ENCODE data around the gene HOXA3. TPM values are rescaled to one million over a fixed set of nuclear protein-coding genes. Genes with fewer than 3 reads are reported as not detected.

Gene HOXA3
- total and polyA plus RNA-seq, 7 donors = 3.9 to 20.8 (median 10.3) TPM

DNA sequence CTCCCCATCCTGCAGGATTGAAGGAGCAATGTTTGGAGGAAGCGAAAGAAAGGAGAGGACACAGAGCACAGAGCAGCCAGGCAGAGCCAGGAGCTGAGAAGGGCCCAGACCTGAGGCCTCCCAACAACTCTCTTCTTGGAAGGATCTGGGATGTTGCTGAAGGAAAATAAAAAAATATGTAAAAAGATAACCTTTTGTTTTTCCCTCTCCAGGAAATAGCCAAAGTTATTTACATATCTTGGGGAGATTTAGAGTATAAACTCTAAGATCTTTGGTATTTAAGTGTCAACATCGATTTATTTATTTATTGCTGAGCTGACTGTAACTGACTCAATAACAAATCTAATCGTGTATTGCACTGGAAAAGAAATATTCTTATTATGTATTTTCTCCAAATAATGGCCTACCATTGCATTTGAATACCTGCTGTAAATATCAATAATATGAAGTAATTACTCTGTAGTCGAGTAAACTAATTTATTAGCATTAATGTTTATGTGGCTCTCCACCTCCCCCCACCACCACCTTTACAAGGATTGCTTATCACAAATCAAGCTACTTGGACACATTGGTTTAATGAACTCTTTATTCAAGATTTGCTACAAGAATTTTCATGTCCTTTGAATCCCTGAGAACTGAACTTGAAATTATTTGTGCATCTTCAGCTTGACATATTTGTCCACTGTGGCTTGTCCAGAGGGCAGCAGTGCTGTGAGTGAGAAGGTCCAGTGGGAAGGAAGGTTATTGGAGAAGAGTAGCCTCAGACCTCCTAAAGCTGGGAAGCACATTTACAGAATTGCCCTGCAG is 34.5 kb upstream of the HOXA3 start:
- peak overlapping the region; percentile 71 to 76 (median 72) for H3K4me3 ChIP-seq
- no peaks in the 10 kb centered on the region for H3K36me3 ChIP-seq
- H3K27me3 ChIP-seq = peaks cover 0 to 17% (median 0%) of the 10 kb centered on the region in 3 donors
- intact Hi-C loops (cut with DNase I) = no loop called here
- TF ChIP-seq POLR2AphosphoS5 (IDR thresholded peaks at IDR 0.05) (peak in 1 of 4 donors; percentile 21), EP300 (IDR thresholded peaks at IDR 0.05) (no peak)
- H3K4me1 ChIP-seq = peaks cover 3 to 82% (median 55%) of the 10 kb centered on the region in 4 donors
- H3K27ac ChIP-seq = peak overlapping the region in 3 of 4 donors; percentile 97 to 98 (median 98)
- 8 to 17% methylated on average over 4 of the region's 4 CpGs for WGBS, 2 donors
- DNase-seq = peak; percentile 62
- H3K9me3 ChIP-seq = no peaks in the 10 kb centered on the region

DNA sequence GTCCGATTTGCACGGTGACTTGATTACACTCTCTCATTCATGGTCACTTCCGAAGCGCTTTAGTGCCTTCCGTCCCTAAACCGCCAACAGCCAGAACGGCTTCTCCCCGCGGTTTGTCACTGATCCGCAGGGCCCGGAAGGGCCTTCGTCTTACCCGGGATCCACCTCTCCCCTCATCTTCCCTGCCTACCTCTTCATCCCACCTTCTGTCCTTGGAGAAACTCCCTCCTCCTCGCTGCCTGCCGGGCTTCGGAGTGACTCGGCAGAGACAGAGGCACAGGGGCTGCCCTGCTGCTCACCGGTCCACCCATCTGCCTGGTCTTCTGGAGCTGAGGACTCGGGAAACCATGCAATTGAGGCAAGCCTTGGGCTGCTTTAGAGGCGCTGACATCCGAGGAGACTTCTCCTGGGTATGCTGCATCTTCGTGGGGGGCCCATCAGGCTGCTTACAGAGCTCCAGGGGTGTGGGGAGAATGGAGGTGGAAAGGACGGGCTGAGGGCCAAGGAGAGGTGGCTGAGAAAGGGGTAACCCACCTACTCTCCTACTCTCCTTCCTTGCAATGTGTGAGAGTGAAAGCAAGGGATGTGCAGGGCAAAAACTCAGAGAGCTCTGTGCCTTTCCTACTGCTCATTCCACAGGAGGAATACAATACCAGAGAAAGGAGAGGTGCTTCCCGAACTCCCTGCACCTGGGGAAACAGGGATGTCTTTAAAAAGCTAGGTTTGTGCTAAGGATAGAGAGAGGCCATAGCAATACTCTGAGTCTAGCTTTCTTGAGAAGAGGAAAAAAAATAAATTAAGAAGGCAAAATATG is 33.7 kb upstream of the HOXA3 start:
- H3K27me3 ChIP-seq = peaks cover 0 to 17% (median 0%) of the 10 kb centered on the region in 3 donors
- peak overlapping the region in 3 of 4 donors; percentile 97 to 98 (median 98) for H3K27ac ChIP-seq
- H3K36me3 ChIP-seq = no peaks in the 10 kb centered on the region
- TF ChIP-seq, protein P1, sequence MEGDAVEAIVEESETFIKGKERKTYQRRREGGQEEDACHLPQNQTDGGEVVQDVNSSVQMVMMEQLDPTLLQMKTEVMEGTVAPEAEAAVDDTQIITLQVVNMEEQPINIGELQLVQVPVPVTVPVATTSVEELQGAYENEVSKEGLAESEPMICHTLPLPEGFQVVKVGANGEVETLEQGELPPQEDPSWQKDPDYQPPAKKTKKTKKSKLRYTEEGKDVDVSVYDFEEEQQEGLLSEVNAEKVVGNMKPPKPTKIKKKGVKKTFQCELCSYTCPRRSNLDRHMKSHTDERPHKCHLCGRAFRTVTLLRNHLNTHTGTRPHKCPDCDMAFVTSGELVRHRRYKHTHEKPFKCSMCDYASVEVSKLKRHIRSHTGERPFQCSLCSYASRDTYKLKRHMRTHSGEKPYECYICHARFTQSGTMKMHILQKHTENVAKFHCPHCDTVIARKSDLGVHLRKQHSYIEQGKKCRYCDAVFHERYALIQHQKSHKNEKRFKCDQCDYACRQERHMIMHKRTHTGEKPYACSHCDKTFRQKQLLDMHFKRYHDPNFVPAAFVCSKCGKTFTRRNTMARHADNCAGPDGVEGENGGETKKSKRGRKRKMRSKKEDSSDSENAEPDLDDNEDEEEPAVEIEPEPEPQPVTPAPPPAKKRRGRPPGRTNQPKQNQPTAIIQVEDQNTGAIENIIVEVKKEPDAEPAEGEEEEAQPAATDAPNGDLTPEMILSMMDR (IDR thresholded peaks at IDR 0.05) = no peak
- TF ChIP-seq EP300 (IDR thresholded peaks at IDR 0.05) (no peak), POLR2AphosphoS5 (IDR thresholded peaks at IDR 0.05) (no peak), POLR2A (IDR thresholded peaks at IDR 0.05) (no peak)
- DNase-seq = peak; percentile 74
- H3K9me3 ChIP-seq = no peaks in the 10 kb centered on the region
- intact Hi-C loops (cut with DNase I) = no loop called here
- H3K4me1 ChIP-seq = peaks cover 3 to 82% (median 57%) of the 10 kb centered on the region in 4 donors
- peak overlapping the region; percentile 71 to 76 (median 72) for H3K4me3 ChIP-seq
- WGBS, 2 donors = 3 to 8% methylated on average over 24 of the region's 24 CpGs

DNA sequence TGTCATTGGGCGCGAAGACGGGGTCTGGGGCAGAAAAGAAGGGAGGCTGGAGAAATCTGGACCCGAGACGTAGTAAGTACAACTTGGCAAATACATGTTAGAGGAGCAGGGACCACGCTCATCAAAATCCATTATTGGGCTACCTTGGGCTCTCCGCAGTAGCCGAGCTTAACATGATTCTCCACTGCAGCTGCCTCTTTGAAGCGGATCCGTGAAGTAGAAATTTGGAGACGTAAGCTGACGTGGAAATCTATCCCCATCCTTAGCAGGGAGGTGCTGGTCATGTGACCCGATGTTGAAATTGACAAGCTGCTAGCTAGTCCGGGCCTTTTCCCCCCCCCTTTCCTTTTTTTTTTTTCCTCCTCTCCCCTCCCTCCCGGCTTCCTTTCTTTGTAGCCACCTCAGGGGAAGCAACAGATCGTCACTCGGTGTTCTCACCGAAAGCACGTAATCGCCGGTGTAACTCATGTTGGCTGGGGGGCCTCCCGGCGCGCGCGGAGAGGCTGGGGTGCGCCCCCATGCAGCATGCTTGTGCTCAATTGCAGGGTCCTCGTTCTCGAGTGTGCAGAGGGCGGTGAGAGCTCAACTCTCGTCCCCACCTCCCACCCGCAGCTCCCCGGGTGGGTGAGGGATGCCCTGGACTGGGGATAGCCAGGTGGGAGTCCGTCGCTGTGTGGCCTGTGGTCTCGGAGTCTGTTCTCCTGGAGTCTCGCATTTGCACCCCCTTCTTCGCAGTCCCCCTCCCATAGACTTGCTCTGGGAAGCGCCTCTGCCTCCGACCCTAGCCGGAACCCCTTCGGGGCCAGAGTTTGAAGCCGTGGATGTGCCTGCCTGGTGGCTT is 32.9 kb upstream of the HOXA3 start, which contains the start of gene HOXA11:
HOXA11 (minus strand) TSS at position 220 of the 841 bp plus-strand sequence; CDS start at position 132, 88 bp downstream.
- no peaks in the 10 kb centered on the region for H3K9me3 ChIP-seq
- 2 to 6% methylated on average over 43 of the region's 43 CpGs for WGBS, 2 donors
- H3K27ac ChIP-seq = peak within 1 kb of the TSS in 3 of 4 donors; percentile 97 to 98 (median 98)
- H3K27me3 ChIP-seq = peaks cover 0 to 17% (median 0%) of the 10 kb centered on the region in 3 donors
- TF ChIP-seq, protein P1 (IDR thresholded peaks at IDR 0.05) = no peak
- peak; percentile 82 to 89 for TF ChIP-seq POLR2A (IDR thresholded peaks at IDR 0.05)
- peak; percentile 94 to 98 (median 98) for TF ChIP-seq POLR2AphosphoS5 (IDR thresholded peaks at IDR 0.05)
- peak in 2 of 4 donors; percentile 59 to 68 for TF ChIP-seq EP300 (IDR thresholded peaks at IDR 0.05)
- intact Hi-C loops (cut with DNase I) = no loop called here
- H3K36me3 ChIP-seq = no peaks in the 10 kb centered on the region
- peak; percentile 97 for DNase-seq
- peak within 1 kb of the TSS; percentile 71 to 76 (median 72) for H3K4me3 ChIP-seq
- peaks cover 3 to 82% (median 57%) of the 10 kb centered on the region in 4 donors for H3K4me1 ChIP-seq

DNA sequence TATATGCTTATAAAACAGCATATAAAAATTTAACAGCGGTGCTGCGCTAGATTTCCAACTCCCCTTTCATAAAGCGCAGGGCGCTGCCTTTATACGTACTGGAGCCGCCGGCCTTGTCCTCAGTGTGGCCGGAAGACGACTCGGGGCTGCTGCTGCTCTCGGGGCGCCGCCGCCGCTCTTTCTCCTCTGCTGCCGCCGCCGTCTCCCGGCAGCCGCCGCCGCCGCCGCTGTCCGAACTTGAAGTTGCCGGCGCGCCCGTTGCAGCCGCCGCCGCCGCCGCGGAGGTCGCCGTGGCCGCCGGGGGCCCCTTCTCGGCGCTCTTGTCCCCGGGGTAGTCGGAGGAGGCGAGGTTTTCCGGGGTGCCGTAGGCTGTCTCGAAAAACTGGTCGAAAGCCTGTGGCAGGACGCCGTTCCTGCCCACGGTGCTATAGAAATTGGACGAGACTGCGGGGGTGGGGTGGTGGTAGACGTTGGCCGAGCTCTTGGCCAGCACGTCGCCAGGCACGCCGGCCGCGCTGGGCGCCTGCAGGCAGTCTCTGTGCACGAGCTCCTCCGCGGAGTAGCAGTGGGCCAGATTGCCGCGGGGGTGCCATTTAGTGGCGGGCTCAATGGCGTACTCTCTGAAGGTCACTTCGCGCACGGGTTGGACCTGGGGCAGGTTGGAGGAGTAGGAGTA is 32.1 kb upstream of the HOXA3 start:
- H3K4me3 ChIP-seq = peak overlapping the region; percentile 71 to 76 (median 72)
- H3K9me3 ChIP-seq = no peaks in the 10 kb centered on the region
- peaks cover 0 to 17% (median 0%) of the 10 kb centered on the region in 3 donors for H3K27me3 ChIP-seq
- intact Hi-C loops (cut with DNase I) = no loop called here
- peak in 1 of 2 donors; percentile 52 for TF ChIP-seq POLR2A (IDR thresholded peaks at IDR 0.05)
- no peak for TF ChIP-seq EP300 (IDR thresholded peaks at IDR 0.05)
- peak; percentile 62 to 85 (median 75) for TF ChIP-seq POLR2AphosphoS5 (IDR thresholded peaks at IDR 0.05)
- peaks cover 3 to 78% (median 52%) of the 10 kb centered on the region in 4 donors for H3K4me1 ChIP-seq
- H3K27ac ChIP-seq = peak overlapping the region in 3 of 4 donors; percentile 97 to 98 (median 98)
- DNase-seq = peak; percentile 85
- H3K36me3 ChIP-seq = no peaks in the 10 kb centered on the region
- WGBS, 2 donors = 1% methylated on average over 72 of the region's 72 CpGs
